Hematopoietic multipotent progenitor cell treated with erythropoietin and hydrocortisone succinate and interleukin-3 and kit ligand, for 8 days (in vitro differentiated cells): ENCODE measurements around the gene AUTS2.

ENCODE experiments used
- DNase-seq: peaks from one replicate; pipeline ENCODE4 v3.0.0-alpha.2; 2015

The AUTS2 gene

DNA sequence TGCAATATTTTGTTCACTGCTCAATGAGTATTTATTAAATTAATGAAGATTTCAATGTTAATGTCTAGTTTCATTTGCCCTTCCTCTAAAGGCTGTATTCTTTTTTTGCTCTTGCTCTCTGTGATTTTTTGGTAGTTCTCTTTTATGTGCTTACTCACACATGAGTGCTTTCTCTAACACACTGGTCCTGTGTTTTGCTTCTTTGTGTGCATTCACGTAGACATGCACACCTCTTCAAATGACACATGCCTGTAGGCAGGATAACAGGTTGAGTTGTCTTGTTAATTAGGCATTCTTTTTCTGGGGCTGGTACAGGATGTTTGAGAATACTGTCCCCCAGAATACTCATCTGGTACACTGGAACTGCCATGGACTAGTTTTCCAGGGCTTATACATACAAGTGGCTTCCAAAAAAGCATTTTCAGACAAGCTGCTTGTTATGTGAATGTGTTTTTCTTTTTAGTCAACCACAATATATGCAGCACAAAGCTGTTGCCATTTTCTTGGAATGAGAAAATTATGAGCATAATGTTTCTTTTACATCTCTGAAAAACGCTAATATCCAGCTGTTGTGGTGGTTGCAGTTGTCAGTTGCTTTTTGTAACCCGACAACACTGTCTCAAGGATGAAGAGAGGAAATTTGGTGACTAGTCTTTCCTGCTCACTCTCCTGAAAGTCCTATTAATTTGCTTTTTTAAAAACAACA lies 416.4 kb downstream of the AUTS2 start:
- no peak for DNase-seq

DNA sequence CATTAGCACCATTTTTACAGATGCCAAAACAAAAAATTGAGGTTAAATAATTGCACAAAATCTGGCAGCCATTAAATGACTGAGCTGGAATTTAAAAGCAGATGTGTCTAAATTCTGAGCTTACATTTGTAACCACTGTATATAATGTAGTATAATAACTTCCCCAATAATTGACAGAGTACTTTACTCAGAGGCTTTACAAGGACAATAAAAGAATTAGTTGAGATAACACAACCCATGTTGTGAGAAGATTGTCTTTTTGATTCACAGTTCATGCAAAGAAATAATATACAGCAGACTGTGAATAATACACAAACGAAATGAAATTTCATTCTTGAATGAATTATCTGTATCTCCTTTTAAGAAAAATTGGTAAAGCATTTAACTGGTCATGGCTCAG lies 417.1 kb downstream of the AUTS2 start:
- DNase-seq = no peak

- no peak for DNase-seq
Measured at GRCh38 chr7:70016044-70016770, 417.9 kb downstream of the AUTS2 start.

- DNase-seq = no peak
Measured at GRCh38 chr7:70017357-70017756, 419.1 kb downstream of the AUTS2 start.

DNA sequence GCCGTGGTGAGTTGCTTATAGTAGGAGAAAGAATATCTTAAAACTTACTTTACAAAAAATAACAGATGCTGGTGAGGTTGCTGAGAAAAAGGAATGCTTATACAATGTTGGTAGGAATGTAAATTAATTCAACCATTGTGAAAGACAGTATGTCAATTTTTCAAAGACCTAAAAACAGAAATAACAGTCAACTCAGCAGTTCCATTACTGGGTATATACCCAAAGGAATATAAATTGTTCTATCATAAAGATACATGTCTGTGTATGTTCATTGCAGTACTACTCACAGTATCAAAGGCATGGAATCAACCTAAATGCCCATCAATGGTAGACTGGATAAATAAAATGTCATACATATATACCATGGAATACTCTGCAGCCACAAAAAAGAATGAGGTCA lies 420.4 kb downstream of the AUTS2 start:
- no peak for DNase-seq

GRCh38 chr7:70027867-70028266 lies 429.6 kb downstream of the AUTS2 start:
- no peak for DNase-seq

DNA sequence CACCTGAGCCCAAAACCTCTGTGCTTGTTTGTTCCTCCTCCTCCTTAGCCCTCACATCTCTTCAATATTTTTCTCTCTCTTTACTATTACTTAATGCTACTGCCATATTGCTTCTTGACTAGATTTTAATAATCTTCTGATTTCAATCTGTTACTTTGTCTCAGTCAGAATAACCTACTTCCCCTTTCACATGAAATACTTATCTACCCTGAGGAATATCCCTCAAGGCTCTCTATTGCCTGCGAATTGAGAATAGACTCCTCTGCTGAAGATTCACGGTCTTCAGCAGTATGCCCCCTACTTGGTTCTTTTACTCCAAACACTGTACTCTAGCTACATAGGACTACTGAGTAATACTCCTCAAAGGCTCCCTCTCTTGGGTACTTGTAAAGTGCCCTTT lies 430.3 kb downstream of the AUTS2 start:
- DNase-seq = no peak

GRCh38 chr7:70029993-70030392 lies 431.7 kb downstream of the AUTS2 start:
- no peak for DNase-seq

DNA sequence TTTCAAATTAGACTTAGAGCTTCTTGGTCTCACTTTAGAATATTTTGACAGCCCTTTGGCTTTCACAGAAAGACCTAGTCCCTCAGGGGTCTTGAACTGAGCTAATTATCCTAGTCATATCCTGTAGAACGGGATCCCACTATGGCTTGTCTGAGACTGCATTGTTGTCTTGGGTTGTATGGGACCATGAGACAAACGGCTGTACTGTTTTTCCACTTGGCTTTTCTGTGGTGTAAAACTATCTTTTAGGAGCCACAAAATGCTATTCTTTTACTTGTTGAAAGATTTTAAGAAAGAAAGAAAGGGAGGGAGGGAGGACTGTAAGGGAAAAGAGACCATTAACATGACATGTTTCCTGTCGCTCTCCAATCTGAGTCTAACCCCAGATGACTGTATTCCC lies 432.5 kb downstream of the AUTS2 start:
- DNase-seq = no peak

DNA sequence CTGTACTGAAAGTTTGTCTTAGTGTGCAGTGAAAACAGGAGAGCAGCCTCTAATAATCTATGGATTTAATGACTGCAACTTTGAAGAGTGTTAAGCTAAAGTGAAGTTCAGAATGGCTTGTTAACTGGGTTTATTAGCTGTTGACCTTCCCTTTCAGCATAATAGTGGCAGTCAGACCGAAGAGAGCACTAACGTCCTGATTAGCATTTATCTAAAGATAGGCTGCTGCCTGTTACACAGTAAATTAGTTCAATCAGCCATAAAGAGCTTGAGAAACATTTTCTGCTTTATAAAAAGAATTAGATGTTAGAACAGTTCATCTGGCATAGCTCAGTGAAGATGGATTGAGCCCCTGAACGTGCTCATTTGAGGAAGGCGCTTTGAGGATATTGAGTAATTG lies 433.0 kb downstream of the AUTS2 start:
- no peak for DNase-seq

GRCh38 chr7:70032649-70033048 lies 434.4 kb downstream of the AUTS2 start:
- no peak for DNase-seq

GRCh38 chr7:70033226-70033625 lies 435.0 kb downstream of the AUTS2 start:
- DNase-seq = no peak

DNA sequence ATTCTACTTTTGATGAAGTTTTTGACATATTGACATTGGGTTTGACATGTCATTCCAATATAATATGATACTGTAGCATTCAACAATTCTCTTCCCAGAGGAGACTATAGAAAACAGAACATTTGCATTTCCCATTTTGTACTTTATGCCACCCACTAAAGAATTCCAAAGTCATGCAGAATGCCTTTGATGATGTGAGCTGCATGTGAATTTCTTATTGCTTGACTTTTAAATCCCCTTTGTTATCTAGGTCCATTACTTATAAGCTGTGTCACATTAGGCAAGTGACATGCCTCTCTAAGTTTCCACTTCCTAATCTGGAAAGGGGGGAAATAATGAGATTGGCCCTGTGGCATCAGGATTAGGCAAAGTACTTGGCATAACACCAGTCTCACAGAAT lies 436.7 kb downstream of the AUTS2 start:
- no peak for DNase-seq

DNA sequence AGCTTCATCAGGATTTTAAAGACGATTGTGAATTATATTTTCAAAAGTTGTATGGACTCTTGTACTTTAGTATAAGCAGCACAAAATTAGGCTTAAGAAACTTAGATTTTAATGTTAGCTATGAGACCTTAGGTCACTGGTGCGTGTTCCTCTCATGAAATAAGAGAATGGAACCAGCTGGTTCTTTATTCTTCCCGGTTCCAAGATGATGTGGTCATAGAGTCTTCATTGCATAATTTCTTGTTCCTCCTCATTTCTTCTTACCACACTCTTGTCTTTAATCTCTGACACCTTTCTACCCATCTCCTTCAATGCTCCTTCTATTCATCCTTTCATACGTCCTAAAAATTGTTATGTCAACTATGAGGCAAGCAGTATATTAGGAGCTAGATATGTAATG lies 437.2 kb downstream of the AUTS2 start:
- no peak for DNase-seq

- DNase-seq = no peak
Measured at GRCh38 chr7:70035955-70036354, 437.7 kb downstream of the AUTS2 start.

DNA sequence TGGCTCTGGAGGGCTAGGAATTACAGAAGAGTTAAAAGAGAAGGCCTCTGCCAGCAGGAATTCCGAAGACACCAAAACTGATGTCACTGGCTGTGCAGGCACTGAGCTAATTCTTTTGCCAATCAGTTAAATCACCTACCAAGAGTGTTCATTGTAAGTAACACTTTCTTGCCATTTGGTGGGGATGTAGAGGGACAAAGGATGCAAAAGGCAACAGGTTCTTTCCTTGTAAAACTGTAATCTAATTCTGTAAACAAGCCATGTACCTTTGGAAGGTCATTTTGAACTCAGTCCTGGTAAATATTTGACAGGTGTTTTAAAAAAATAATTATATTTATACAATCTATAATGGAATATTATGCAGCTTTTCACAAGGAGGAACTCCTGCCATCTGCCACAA lies 438.4 kb downstream of the AUTS2 start:
- no peak for DNase-seq

GRCh38 chr7:70037171-70037933 lies 439.1 kb downstream of the AUTS2 start:
- no peak for DNase-seq

- DNase-seq = no peak
Measured at GRCh38 chr7:70040051-70040450, 441.8 kb downstream of the AUTS2 start.

DNA sequence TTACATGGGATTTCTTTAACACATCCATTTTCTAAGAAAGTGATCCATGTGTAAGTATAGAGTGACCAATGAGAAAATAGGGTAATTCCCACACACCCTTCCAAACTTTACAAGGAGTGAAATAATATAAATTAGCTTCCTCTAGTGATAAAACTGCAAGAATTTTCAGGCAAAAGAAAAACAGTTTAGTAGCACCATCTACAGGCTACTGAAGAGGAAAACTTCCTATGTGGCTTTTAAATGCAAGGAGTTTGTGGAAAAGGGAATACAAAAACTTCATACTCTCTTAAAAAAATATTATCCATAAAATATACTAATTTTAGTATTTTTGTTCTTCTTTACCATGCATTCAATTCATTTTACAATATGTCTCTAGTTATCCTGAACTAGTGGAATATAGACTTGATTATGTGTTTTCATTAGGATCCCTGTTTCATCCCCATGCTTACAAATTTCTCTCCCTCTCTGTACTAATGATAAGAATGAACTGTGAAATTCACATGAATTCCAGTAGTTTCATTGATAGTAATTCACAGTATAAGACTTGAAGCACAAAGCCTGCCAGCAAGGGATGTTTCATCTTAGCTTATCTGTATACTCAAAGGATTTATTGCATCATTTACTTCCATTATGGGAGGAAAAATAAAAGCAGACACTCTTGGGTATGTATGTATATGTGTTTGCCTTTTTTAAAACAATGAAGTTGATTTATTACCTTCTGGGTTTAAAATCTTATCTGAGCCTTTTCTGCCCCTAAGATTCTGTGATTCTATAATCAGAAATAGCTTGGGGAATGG lies 442.9 kb downstream of the AUTS2 start:
- peak; percentile 16 for DNase-seq

DNA sequence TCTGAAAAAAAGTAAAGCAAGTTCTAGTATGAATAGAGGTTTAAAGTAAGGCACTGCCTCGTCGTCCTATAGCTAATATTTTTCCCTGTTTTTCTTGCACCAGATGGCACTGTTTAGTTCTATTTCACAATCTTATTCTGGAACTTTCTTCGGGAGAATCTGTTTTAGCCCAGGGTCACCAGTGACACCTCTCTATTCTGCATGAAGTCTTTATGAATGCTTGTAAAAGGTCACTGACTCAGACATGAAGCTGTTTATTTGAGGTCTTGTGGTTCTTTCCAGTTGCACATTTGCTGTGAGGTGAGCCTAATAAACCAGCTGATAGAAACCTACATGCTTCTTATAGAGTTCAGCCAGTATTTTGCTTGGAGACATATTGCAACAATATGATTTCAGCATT lies 444.3 kb downstream of the AUTS2 start:
- DNase-seq = no peak

- no peak for DNase-seq
Measured at GRCh38 chr7:70043015-70043538, 444.8 kb downstream of the AUTS2 start.

- no peak for DNase-seq
Measured at GRCh38 chr7:70044064-70044463, 445.8 kb downstream of the AUTS2 start.

DNA sequence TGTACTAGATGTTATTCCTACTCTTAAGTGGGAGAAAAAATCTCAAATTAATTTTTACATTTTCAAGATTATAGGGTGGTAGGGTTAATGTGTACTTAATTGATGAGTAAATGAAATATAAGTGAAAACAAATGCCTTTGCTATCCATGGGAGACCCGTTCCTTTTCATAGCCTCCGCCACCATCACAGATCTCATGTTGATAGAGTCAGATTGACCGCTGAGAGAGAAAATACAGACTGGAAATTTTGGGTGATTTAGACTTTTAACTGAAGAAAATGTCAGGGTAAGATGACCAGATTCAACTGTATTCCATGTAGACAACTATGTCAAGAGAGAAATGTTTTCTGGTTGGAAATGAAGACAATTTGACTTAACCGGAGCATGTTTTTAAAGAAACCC lies 446.2 kb downstream of the AUTS2 start:
- DNase-seq = no peak
